A549 (cell line): ENCODE data around the gene PCDH1. TPM values are rescaled to one million over a fixed set of nuclear protein-coding genes. Genes with fewer than 3 reads are reported as not detected.

Experiments used
- ATAC-seq, 2 experiments: fragments of 200-7000 bp in 1 of 2; fragments of >200 bp in 1 of 2; cut with Nextera tagmentation in 1 of 2; cut with Tn5 transposase in 1 of 2; 3 replicates each; pipeline versions ENCODE4 v1.8.0 to v1.9.1; 2018 to 2020; ENCODE audit warnings: mild to moderate bottlenecking in 1 of 2, moderate library complexity in 1 of 2
- CTCF ChIA-PET: fragments of 300-600 bp; sonication (Branson Sonifier 250); formaldehyde crosslinking; extraction: SDS; loops from one replicate; lab custom pipeline; 2021; ENCODE audit warnings: antibody characterized with exemption, inconsistent platforms; lab: Yijun Ruan, JAX
- POLR2A ChIA-PET: fragments of 350-600 bp; formaldehyde crosslinking; extraction: SDS; loops from one replicate; lab custom pipeline; 2021; ENCODE audit warnings: antibody characterized with exemption, inconsistent platforms; lab: Yijun Ruan, JAX
- DNase-seq, 2 experiments: peaks; one replicate each; pipeline versions ENCODE4 v3.0.0 to v3.0.0-alpha.2; 2011 to 2016; ENCODE audit warnings: low read depth in 1 of 2, low spot score in 1 of 2
- FAIRE-seq: peaks from 2 replicates; lab custom pipeline; 2011; peaks lifted over from hg19 to GRCh38; lab: Jason Lieb, UNC
- H3K27ac ChIP-seq, 2 experiments: fragments of >200 bp; sonication (Bioruptor Twin); formaldehyde crosslinking; 3 replicates each; pipeline ENCODE4 v1.5.1; 2016 to 2017
- H3K4me1 ChIP-seq: fragments of >200 bp; sonication (Bioruptor Twin); formaldehyde crosslinking; 3 replicates; pipeline ENCODE4 v1.6.1; 2016
- H3K4me2 ChIP-seq: fragments of >200 bp; sonication (Bioruptor Twin); formaldehyde crosslinking; 3 replicates; pipeline ENCODE4 v1.6.1; 2016
- H3K4me3 ChIP-seq: fragments of >200 bp; sonication (Bioruptor Twin); formaldehyde crosslinking; 3 replicates; pipeline ENCODE4 v1.5.1; 2016
- H3K9me3 ChIP-seq: fragments of >200 bp; sonication (Bioruptor Twin); formaldehyde crosslinking; 3 replicates; pipeline ENCODE4 v1.6.1; 2016
- CHD2 ChIP-seq: fragments of 150-350 bp; IDR thresholded peaks from 2 replicates; pipeline ENCODE4 v1.6.1; 2014; ENCODE audit warnings: low read length; ENCODE audit not compliant: partially characterized antibody
- FOXS1 ChIP-seq: fragments of 250-450 bp; sonication (Bioruptor Pico); IDR thresholded peaks from 2 replicates; pipeline ENCODE4 v1.5.0; 2020; ENCODE audit warnings: mild to moderate bottlenecking, moderate library complexity
- JUNB ChIP-seq: fragments of >200 bp; sonication (Bioruptor Twin); formaldehyde crosslinking; IDR thresholded peaks from 2 replicates; pipeline ENCODE4 v1.6.1; 2016
- NFE2L2 ChIP-seq: fragments of 150-350 bp; conservative IDR thresholded peaks from 2 replicates; pipeline ENCODE4 v1.6.1; 2014; ENCODE audit warnings: low read length
- NR3C1 ChIP-seq: fragments of >200 bp; sonication (Bioruptor Twin); formaldehyde crosslinking; IDR thresholded peaks from 3 replicates; pipeline ENCODE4 v1.6.1; 2017
- POLR2A ChIP-seq: IDR thresholded peaks from 2 replicates; pipeline ENCODE4 v1.6.1; 2012; ENCODE audit warnings: mild to moderate bottlenecking, low read length
- RARB ChIP-seq: fragments of 250-450 bp; sonication (Bioruptor Pico); IDR thresholded peaks from 2 replicates; pipeline ENCODE4 v1.8.0; 2021; ENCODE audit warnings: mild to moderate bottlenecking, moderate library complexity
- SMC3 ChIP-seq: fragments of >200 bp; sonication (Bioruptor Twin); formaldehyde crosslinking; IDR thresholded peaks from 3 replicates; pipeline ENCODE4 v1.6.1; 2018; ENCODE audit warnings: inconsistent platforms
- TFCP2L1 ChIP-seq: fragments of 250-450 bp; sonication (Bioruptor Pico); IDR thresholded peaks from 2 replicates; pipeline ENCODE4 v1.5.0; 2021; ENCODE audit warnings: mild to moderate bottlenecking
- TP53 ChIP-seq: fragments of 250-450 bp; sonication (Bioruptor Pico); IDR thresholded peaks from 2 replicates; pipeline ENCODE4 v1.5.0; 2021; ENCODE audit warnings: mild to moderate bottlenecking, moderate library complexity
- WGBS: methylation state at CpG from one replicate; pipeline ENCODE4 v1.1.6; 2017; ENCODE audit errors: missing lambda C conversion rate; 5-methylcytosine and 5-hydroxymethylcytosine counted together
- polyA plus RNA-seq, 4 experiments: library from polyadenylated mRNA; depleted of rRNA in 3 of 4; stranded (reverse); fragments of >200 nt; fragmentation: RNase III in 1 of 4; extraction: RNeasy Plus Mini Kit Qiagen cat#74134 plus additional on column Dnase treatment in 1 of 4; gene quantifications; 2 replicates in 3 of 4; 3 replicates in 1 of 4; pipeline ENCODE4 v1.2.3, GENCODE V29; 2011 to 2017
- TF ChIP-seq, protein P1 (sequence below): IDR thresholded peaks from 2 replicates; pipeline ENCODE4 v1.6.1; 2012; ENCODE audit warnings: low read depth, borderline replicate concordance
- TF ChIP-seq, protein P2 (sequence below): fragments of 250-450 bp; sonication (Bioruptor Pico); IDR thresholded peaks from 2 replicates; pipeline ENCODE4 v1.5.0; 2020; ENCODE audit warnings: low read depth, mild to moderate bottlenecking, moderate library complexity
- TF ChIP-seq, protein P3 (sequence below): fragments of >200 bp; sonication (Bioruptor Twin); formaldehyde crosslinking; IDR thresholded peaks from 2 replicates; pipeline ENCODE4 v1.6.1; 2016
- TF ChIP-seq, protein P4 (sequence below): fragments of 200-600 bp; sonication (generic); IDR thresholded peaks from 2 replicates; pipeline ENCODE4 v1.6.1; 2016; ENCODE audit warnings: antibody characterized with exemption, mild to moderate bottlenecking, moderate library complexity

PCDH1 gene
- polyA plus RNA-seq, 2 of the 4 experiments (the other 2 are of a cell fraction), result 0.41 to 2.9 TPM

DNA sequence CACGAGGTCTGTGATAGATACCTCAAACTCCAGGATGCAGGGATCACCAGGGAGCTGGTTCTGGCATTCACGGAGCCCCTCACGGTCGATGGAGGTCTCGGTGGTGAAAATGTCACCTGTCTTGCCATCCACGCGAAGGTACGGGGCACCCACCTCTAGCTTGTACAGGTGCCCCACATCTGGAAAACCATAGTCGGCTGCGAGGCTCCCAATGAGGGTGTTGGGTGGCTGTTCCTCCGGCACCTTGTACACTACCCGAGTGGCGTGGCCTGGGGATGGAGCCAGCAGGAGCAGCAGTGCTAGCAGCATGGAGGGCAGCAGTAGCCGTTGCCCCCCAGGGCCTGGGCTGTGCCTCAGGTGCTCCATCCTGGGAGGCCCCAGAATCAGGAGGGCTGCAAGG is 9.2 kb downstream of the PCDH1 start:
- no peak overlapping the region for H3K27ac ChIP-seq

DNA sequence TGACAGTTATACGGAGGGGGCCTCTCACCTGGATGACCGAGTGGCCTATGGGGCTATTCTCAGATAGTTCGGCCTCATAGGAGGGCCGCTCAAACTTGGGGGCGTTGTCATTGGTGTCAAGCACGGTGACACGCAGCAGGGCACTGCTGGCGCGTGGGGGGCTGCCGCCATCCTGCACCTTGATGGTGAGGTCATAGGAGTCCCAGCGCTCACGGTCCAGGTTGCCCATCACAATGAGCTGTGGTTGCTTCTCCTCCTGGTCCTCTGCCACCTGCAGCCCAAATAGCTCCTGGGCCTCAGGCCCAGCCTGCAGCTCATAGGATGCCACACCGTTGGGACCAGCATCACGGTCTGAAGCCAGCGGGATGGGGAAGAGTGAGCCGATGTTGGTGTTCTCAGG is 9.7 kb downstream of the PCDH1 start:
- Histone ChIP-seq H3K27ac (no peak overlapping the region), H3K9me3 (no peaks in the 10 kb centered on the region), H3K4me2 (no peak overlapping the region), H3K4me1 (no peaks in the 10 kb centered on the region), H3K4me3 (no peak overlapping the region)
- WGBS, result 76% methylated on average over 13 of the region's 16 CpGs
- TF ChIP-seq CHD2 (no peak), RARB (no peak)
- TF ChIP-seq, protein P1, sequence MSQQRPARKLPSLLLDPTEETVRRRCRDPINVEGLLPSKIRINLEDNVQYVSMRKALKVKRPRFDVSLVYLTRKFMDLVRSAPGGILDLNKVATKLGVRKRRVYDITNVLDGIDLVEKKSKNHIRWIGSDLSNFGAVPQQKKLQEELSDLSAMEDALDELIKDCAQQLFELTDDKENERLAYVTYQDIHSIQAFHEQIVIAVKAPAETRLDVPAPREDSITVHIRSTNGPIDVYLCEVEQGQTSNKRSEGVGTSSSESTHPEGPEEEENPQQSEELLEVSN, result no peak
- ATAC-seq, result no peak
- ChIA-PET CTCF (interaction anchor here (0.9 to 3.5 kb wide), 10 partner anchors 10 to 277 kb away, joined by 3 to 20 read pairs (median 4); partner anchors contain the start of gene PCDH1), POLR2A (no interaction called here)
- no peak for FAIRE-seq
- no peak for DNase-seq

More for the DNA sequence above, 9.2 kb downstream of the PCDH1 start:
- Histone ChIP-seq H3K9me3 (no peaks in the 10 kb centered on the region), H3K4me2 (no peak overlapping the region), H3K4me3 (no peak overlapping the region)
- DNase-seq, result no peak
- CTCF ChIA-PET, result interaction anchor here (0.9 to 3.5 kb wide), 9 partner anchors 10 to 277 kb away, joined by 3 to 20 read pairs (median 5); partner anchors contain the start of gene PCDH1
- ATAC-seq, result no peak
- POLR2A ChIA-PET, result no interaction called here
- FAIRE-seq, result no peak
- TF ChIP-seq POLR2A, result no peak
- TF ChIP-seq, all 56 proteins: peak for 0
- H3K4me1 ChIP-seq, result no peaks in the 10 kb centered on the region
- 84% methylated on average over 12 of the region's 14 CpGs for WGBS

DNA sequence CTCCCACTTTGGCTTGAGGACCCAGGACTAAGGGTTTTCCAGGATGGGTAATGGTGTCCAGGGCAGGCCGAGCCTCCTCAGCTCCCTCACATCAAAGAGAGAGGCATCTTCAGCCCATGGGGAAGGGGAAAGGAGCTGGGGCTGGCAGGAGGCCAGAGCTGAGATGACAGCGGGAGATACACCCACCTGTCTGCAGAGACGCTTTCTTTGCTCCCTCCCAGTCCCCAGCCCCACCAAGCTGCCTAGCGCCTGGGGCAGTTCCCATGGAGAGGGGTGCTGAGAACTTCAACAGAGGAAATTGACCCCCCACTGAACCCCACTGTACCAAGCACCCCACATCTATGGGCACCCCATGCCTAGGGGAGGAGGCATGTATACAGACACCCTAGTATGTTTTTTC is 10.6 kb downstream of the PCDH1 start:
- ChIA-PET POLR2A (no interaction called here), CTCF (interaction anchor here (1.2 to 3.5 kb wide), 7 partner anchors 11 to 166 kb away, joined by 3 to 20 read pairs (median 4); partner anchors contain the start of gene PCDH1)
- Histone ChIP-seq H3K4me2 (no peak overlapping the region), H3K9me3 (no peaks in the 10 kb centered on the region), H3K27ac (no peak overlapping the region), H3K4me1 (no peaks in the 10 kb centered on the region), H3K4me3 (no peak overlapping the region)
- no peak for DNase-seq
- WGBS, result 56% methylated on average over 4 of the region's 4 CpGs
- no peak for FAIRE-seq
- TF ChIP-seq, protein P2, sequence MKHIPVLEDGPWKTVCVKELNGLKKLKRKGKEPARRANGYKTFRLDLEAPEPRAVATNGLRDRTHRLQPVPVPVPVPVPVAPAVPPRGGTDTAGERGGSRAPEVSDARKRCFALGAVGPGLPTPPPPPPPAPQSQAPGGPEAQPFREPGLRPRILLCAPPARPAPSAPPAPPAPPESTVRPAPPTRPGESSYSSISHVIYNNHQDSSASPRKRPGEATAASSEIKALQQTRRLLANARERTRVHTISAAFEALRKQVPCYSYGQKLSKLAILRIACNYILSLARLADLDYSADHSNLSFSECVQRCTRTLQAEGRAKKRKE, result no peak
- no peak for TF ChIP-seq TFCP2L1
- no peak for TF ChIP-seq SMC3
- TF ChIP-seq, protein P3, sequence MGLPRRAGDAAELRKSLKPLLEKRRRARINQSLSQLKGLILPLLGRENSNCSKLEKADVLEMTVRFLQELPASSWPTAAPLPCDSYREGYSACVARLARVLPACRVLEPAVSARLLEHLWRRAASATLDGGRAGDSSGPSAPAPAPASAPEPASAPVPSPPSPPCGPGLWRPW, result no peak
- TF ChIP-seq FOXS1 (CRISPR knock-in tag), result no peak
- no peak for TF ChIP-seq NR3C1
- no peak for TF ChIP-seq NFE2L2
- TF ChIP-seq, protein P4, sequence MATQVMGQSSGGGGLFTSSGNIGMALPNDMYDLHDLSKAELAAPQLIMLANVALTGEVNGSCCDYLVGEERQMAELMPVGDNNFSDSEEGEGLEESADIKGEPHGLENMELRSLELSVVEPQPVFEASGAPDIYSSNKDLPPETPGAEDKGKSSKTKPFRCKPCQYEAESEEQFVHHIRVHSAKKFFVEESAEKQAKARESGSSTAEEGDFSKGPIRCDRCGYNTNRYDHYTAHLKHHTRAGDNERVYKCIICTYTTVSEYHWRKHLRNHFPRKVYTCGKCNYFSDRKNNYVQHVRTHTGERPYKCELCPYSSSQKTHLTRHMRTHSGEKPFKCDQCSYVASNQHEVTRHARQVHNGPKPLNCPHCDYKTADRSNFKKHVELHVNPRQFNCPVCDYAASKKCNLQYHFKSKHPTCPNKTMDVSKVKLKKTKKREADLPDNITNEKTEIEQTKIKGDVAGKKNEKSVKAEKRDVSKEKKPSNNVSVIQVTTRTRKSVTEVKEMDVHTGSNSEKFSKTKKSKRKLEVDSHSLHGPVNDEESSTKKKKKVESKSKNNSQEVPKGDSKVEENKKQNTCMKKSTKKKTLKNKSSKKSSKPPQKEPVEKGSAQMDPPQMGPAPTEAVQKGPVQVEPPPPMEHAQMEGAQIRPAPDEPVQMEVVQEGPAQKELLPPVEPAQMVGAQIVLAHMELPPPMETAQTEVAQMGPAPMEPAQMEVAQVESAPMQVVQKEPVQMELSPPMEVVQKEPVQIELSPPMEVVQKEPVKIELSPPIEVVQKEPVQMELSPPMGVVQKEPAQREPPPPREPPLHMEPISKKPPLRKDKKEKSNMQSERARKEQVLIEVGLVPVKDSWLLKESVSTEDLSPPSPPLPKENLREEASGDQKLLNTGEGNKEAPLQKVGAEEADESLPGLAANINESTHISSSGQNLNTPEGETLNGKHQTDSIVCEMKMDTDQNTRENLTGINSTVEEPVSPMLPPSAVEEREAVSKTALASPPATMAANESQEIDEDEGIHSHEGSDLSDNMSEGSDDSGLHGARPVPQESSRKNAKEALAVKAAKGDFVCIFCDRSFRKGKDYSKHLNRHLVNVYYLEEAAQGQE, result no peak
- ATAC-seq, result no peak

DNA sequence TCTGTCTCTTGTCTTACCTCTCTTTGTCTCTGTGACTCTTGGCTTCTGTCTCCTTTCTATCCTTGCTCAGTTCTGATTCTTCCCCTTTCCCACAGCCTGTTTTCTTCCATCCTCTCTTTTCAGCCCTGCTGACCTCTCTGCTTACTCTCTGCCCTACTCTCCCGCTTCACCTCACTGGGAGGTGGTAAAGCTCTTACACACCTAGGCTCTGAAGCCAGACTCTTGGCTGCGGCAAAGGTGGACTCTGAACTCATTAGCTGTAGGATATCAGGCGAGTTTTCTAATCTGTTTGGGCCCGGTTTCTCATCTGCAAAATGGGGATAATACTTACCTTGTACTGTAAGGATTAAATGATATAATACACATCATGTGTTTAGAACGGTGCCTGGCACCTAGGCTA is 11.1 kb downstream of the PCDH1 start:
- ATAC-seq (no peak), DNase-seq (no peak), FAIRE-seq (no peak)
- 55% methylated on average over 5 of the region's 5 CpGs for WGBS
- H3K4me1 ChIP-seq, result no peaks in the 10 kb centered on the region
- H3K27ac ChIP-seq, result no peak overlapping the region
- POLR2A ChIA-PET, result no interaction called here
- no peaks in the 10 kb centered on the region for H3K9me3 ChIP-seq
- CTCF ChIA-PET, result interaction anchor here (1.3 to 3.5 kb wide), 3 partner anchors 12 to 110 kb away, joined by 4 to 20 read pairs (median 7); partner anchors contain the start of gene PCDH1
- TF ChIP-seq TP53 (CRISPR knock-in tag) (no peak), NFE2L2 (no peak), RARB (no peak), JUNB (no peak)
- H3K4me3 ChIP-seq, result no peak overlapping the region
- H3K4me2 ChIP-seq, result no peak overlapping the region
